K562 (cell line): ENCODE results near the gene RNF44. TPM values are rescaled to one million over a fixed set of nuclear protein-coding genes. Genes with fewer than 3 reads are reported as not detected.
A peak's percentile ranks its signal among the peaks of the same experiment; 100 is the strongest.

Experiments
- BMI1 ChIP-seq: fragments of 150-350 bp; IDR thresholded peaks from 2 replicates; pipeline ENCODE4 v1.6.1; 2014; ENCODE audit warnings: low read length
- CREB5 ChIP-seq: fragments of 250-450 bp; sonication (Bioruptor Pico); IDR thresholded peaks from 2 replicates; pipeline ENCODE4 v1.5.0; 2020; ENCODE audit warnings: mild to moderate bottlenecking
- DNMT1 ChIP-seq: fragments of 450-650 bp; IDR thresholded peaks from 2 replicates; pipeline ENCODE4 v1.6.1; 2016; ENCODE audit warnings: antibody characterized with exemption, mild to moderate bottlenecking
- ETV1 ChIP-seq: fragments of 450-650 bp; conservative IDR thresholded peaks from 2 replicates; pipeline ENCODE4 v1.6.1; 2016; ENCODE audit warnings: missing genetic modification characterization, control low read depth, low read depth, missing compliant biosample characterization
- FOXK1 ChIP-seq: sonication (generic); formaldehyde crosslinking; IDR thresholded peaks from 2 replicates; pipeline ENCODE4 v1.8.0; 2022; ENCODE audit warnings: missing genetic modification reagents, mild to moderate bottlenecking, borderline replicate concordance
- GABPB2 ChIP-seq: fragments of 250-450 bp; sonication (Bioruptor Pico); conservative IDR thresholded peaks from 2 replicates; pipeline ENCODE4 v1.5.1; 2021; ENCODE audit warnings: mild to moderate bottlenecking
- HES1 ChIP-seq: fragments of 450-650 bp; IDR thresholded peaks from 2 replicates; pipeline ENCODE4 v1.6.1; 2016; ENCODE audit warnings: low read depth, mild to moderate bottlenecking, moderate library complexity
- ILF3 ChIP-seq: fragments of 450-650 bp; IDR thresholded peaks from 2 replicates; pipeline ENCODE4 v1.6.1; 2018; ENCODE audit warnings: antibody characterized with exemption, mild to moderate bottlenecking, moderate library complexity, borderline replicate concordance
- KDM2B ChIP-seq: fragments of 250-450 bp; sonication (Bioruptor Pico); IDR thresholded peaks from 2 replicates; pipeline ENCODE4 v1.8.0; 2021; ENCODE audit warnings: mild to moderate bottlenecking, moderate library complexity
- RBM39 ChIP-seq: fragments of 200-400 bp; formaldehyde crosslinking; optimal IDR thresholded peaks from 2 replicates; pipeline ENCODE3; 2018; ENCODE audit warnings: low read depth, low read length
- RCOR1 ChIP-seq, 2 experiments: IDR thresholded peaks; 2 replicates each; pipeline ENCODE4 v1.6.1; 2012; ENCODE audit warnings: low read depth in 2 of 2, low read length in 2 of 2, borderline replicate concordance in 1 of 2, improper control_type of control experiment in 1 of 2
- SIRT6 ChIP-seq: IDR thresholded peaks from one replicate; pipeline ENCODE4 v1.6.1; 2012; ENCODE audit warnings: low read depth, mild to moderate bottlenecking, control low read depth, inconsistent platforms, low read length, moderate library complexity
- SNIP1 ChIP-seq: fragments of 450-650 bp; IDR thresholded peaks from 2 replicates; pipeline ENCODE4 v1.7.1; 2017; ENCODE audit warnings: low read depth, mild to moderate bottlenecking
- SOX6 ChIP-seq: fragments of 450-650 bp; IDR thresholded peaks from 2 replicates; pipeline ENCODE4 v1.6.1; 2014; ENCODE audit warnings: mild to moderate bottlenecking
- TEAD4 ChIP-seq, 2 experiments: sonication (generic) in 1 of 2; formaldehyde crosslinking in 1 of 2; IDR thresholded peaks; 2 replicates each; pipeline versions ENCODE4 v1.6.1 to v1.8.0; 2012 to 2022; ENCODE audit warnings: borderline replicate concordance in 1 of 2, inconsistent platforms in 1 of 2, low read length in 1 of 2, mild to moderate bottlenecking in 1 of 2, missing genetic modification reagents in 1 of 2
- ZKSCAN3 ChIP-seq: fragments of 250-450 bp; sonication (Bioruptor Pico); IDR thresholded peaks from 2 replicates; pipeline ENCODE4 v1.4.0; 2020
- ZNF184 ChIP-seq: sonication (generic); formaldehyde crosslinking; IDR thresholded peaks from 2 replicates; pipeline ENCODE4 v1.5.0; 2020; ENCODE audit warnings: missing genetic modification reagents
- ZNF224 ChIP-seq: sonication (generic); formaldehyde crosslinking; IDR thresholded peaks from 2 replicates; pipeline ENCODE4 v1.8.0; 2022; ENCODE audit warnings: mild to moderate bottlenecking, missing genetic modification reagents
- ZNF3 ChIP-seq: fragments of 250-450 bp; sonication (Bioruptor Pico); IDR thresholded peaks from 2 replicates; pipeline ENCODE4 v1.5.0; 2021; ENCODE audit warnings: mild to moderate bottlenecking, moderate library complexity
- ZNF609 ChIP-seq: sonication (generic); formaldehyde crosslinking; IDR thresholded peaks from 2 replicates; pipeline ENCODE4 v1.8.1; 2023; ENCODE audit warnings: missing genetic modification reagents, mild to moderate bottlenecking, borderline replicate concordance
- ZNF77 ChIP-seq: fragments of 250-450 bp; sonication (Bioruptor Pico); IDR thresholded peaks from 2 replicates; pipeline ENCODE4 v1.5.0; 2020
- ZNF79 ChIP-seq: fragments of 250-450 bp; sonication (Bioruptor Pico); IDR thresholded peaks from 2 replicates; pipeline ENCODE4 v1.4.0; 2020; ENCODE audit warnings: low read depth, mild to moderate bottlenecking, moderate library complexity
- polyA plus RNA-seq, 8 experiments: library from polyadenylated mRNA; depleted of rRNA in 4 of 8; stranded (reverse) in 5 of 8; unstranded in 3 of 8; fragments of >200 nt; fragmentation: Nextera tagmentation in 2 of 8; fragmentation: Illumina TruSeq in 1 of 8; extraction: Ambion mirVana in 2 of 8; extraction: Trizol in 1 of 8; gene quantifications; 2 replicates each; pipeline versions ENCODE4 v1.2.1 to v1.2.3, GENCODE V29; 2011 to 2014; ENCODE audit warnings: inconsistent platforms in 1 of 8, missing spikeins in 1 of 8
- total RNA-seq, 7 experiments: library from RNA; depleted of rRNA in 6 of 7; stranded (reverse); fragments of >200 nt in 6 of 7; fragmentation: Illumina TruSeq in 2 of 7; extraction: Trizol in 2 of 7; gene quantifications; 2 replicates each; pipeline versions ENCODE4 v1.2.1 to v1.2.3, GENCODE V29; 2011 to 2021; ENCODE audit warnings: low replicate concordance in 1 of 7

RNF44 gene
- total and polyA plus RNA-seq, 9 of the 15 experiments (the other 6 are each of a cell fraction or from before 2014, with no cell fraction given), result 1.6 to 82.6 (median 7.4) TPM

GRCh38 chr5:176536132-176536901 is 885 bp downstream of the RNF44 start (continued):
- TF ChIP-seq ZNF184 (CRISPR knock-in tag) (no peak), ILF3 (no peak), ZKSCAN3 (CRISPR knock-in tag) (no peak), CREB5 (CRISPR knock-in tag) (no peak), TEAD4 (IDR thresholded peaks at IDR 0.05; ENCODE audit: low read length) (no peak), TEAD4 (CRISPR knock-in tag; IDR thresholded peaks at IDR 0.05; ENCODE audit: borderline replicate concordance) (no peak), FOXK1 (CRISPR knock-in tag) (peak; percentile 27; the same call in 1 of the 2 replicates), SIRT6 (no peak), RCOR1 (IDR thresholded peaks at IDR 0.05; ENCODE audit: borderline replicate concordance in 1 of 2, low read depth in 2 of 2, low read length in 2 of 2) (0 out of 4 replicates have a peak, but pooled peaks of 1 of the 2 experiments have one; percentile 3), BMI1 (no peak), RBM39 (no peak), ZNF3 (CRISPR knock-in tag) (no peak), ETV1 (tag) (peak; percentile 49), ZNF609 (CRISPR knock-in tag) (no peak), HES1 (no peak), ZNF77 (no peak), SNIP1 (no peak), ZNF224 (CRISPR knock-in tag) (no peak), ZNF79 (no peak), DNMT1 (no peak), KDM2B (CRISPR knock-in tag) (no peak), GABPB2 (CRISPR knock-in tag) (no peak), SOX6 (peak; percentile 81)
